ENCODE results near the gene PIGN.

PIGN gene

GRCh38 chr18:62196079-62196478, 9.2 kb upstream of the PIGN start:
- DNase-seq (ENCODE audit: low spot score) (no peak), ATAC-seq (ENCODE audit: low read depth) (no peak)
- no peak overlapping the region for H3K4me3 ChIP-seq (ENCODE audit: severe bottlenecking)
- no peaks in the 10 kb centered on the region for H3K27me3 ChIP-seq (ENCODE audit: insufficient read depth, poor library complexity, severe bottlenecking)
- H3K27ac ChIP-seq (ENCODE audit: poor library complexity, severe bottlenecking): no peak overlapping the region
- H3K36me3 ChIP-seq (ENCODE audit: low read depth): 0 out of 2 replicates have a peak, but pooled peaks cover 8% of the 10 kb centered on the region
- H3K4me1 ChIP-seq (ENCODE audit: insufficient read depth, poor library complexity, severe bottlenecking): peaks cover 8% of the 10 kb centered on the region
- TF ChIP-seq CTCF (IDR thresholded peaks at IDR 0.05; ENCODE audit: poor library complexity, severe bottlenecking): no peak
- no peaks in the 10 kb centered on the region for H3K9me3 ChIP-seq (ENCODE audit: severe bottlenecking)

DNA sequence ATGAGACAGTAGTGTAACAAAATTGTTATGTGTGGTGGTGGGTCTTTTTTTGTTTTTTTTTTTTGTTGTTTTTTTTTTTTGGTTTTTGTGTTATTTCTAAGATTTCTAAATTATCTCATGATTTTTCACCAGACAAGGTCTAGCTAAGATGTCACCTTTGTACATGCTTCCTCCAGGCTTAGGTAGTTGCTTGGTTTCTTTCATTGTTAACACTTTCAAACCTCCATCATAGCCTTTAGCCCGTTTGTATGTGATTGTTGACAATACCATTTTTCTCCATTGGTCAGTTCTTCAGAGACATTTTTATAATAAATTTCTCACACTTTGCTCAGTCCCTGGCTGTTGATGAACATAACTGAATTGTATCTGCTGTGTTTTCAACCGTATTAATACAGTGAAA, 2.4 kb upstream of the PIGN start:
- TF ChIP-seq CTCF (IDR thresholded peaks at IDR 0.05; ENCODE audit: poor library complexity, severe bottlenecking): no peak
- H3K27me3 ChIP-seq (ENCODE audit: insufficient read depth, poor library complexity, severe bottlenecking): no peaks in the 10 kb centered on the region
- ATAC-seq (ENCODE audit: low read depth) (no peak), DNase-seq (ENCODE audit: low spot score) (no peak)
- H3K27ac ChIP-seq (ENCODE audit: poor library complexity, severe bottlenecking): no peak overlapping the region
- H3K4me1 ChIP-seq (ENCODE audit: insufficient read depth, poor library complexity, severe bottlenecking): peaks cover 12% of the 10 kb centered on the region
- H3K36me3 ChIP-seq (ENCODE audit: low read depth): peaks cover 12% of the 10 kb centered on the region; the same call in 1 of the 2 replicates
- no peaks in the 10 kb centered on the region for H3K9me3 ChIP-seq (ENCODE audit: severe bottlenecking)
- peak overlapping the region; percentile 85 for H3K4me3 ChIP-seq (ENCODE audit: severe bottlenecking)

DNA sequence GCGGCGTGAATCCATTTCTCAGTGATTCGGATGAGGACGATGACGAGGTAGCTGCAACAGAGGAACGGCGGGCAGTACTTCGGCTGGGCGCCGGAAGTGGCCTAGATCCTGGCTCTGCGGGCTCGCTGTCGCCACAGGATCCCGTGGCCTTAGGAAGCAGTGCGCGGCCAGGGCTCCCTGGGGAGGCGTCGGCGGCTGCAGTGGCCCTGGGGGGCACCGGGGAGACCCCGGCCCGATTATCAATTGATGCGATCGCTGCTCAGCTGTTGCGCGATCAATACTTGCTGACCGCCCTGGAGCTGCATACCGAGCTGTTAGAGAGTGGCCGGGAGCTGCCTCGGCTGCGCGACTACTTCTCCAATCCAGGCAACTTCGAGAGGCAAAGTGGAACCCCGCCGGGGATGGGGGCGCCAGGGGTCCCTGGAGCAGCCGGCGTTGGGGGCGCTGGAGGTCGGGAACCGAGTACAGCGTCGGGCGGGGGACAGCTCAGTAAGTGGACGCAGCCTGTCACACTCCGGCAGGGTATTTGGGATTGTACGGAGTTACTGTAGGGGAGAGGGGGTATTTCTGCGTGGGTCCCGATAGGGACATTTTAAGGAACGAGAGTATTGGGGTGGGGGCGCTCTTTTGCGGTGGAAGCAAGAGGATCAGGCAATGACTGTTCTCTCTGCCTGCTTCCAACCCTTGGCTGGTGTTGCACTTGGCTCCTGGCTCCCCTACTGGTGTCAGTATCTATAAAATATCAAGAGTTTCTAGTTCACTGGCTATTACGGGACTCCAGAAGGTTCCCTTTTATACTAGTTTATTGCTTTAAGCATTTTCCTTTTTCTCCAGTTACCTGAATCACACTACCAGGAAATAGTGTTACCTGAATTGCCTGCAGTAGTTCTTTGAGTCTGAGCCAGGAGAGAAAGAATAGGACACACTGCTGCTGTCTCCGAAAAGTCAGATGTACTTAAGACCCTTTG, 971 bp upstream of the PIGN start:
- peak; percentile 19; the same call in 2 of the 3 replicates for ATAC-seq (ENCODE audit: low read depth)
- Histone ChIP-seq H3K9me3 (ENCODE audit: severe bottlenecking) (no peaks in the 10 kb centered on the region), H3K4me1 (ENCODE audit: insufficient read depth, poor library complexity, severe bottlenecking) (peaks cover 12% of the 10 kb centered on the region), H3K27me3 (ENCODE audit: insufficient read depth, poor library complexity, severe bottlenecking) (no peaks in the 10 kb centered on the region), H3K27ac (ENCODE audit: poor library complexity, severe bottlenecking) (peak overlapping the region; percentile 60), H3K36me3 (ENCODE audit: low read depth) (peaks cover 12% of the 10 kb centered on the region; the same call in 1 of the 2 replicates), H3K4me3 (ENCODE audit: severe bottlenecking) (peak overlapping the region; percentile 85)
- peak; percentile 34 for TF ChIP-seq CTCF (IDR thresholded peaks at IDR 0.05; ENCODE audit: poor library complexity, severe bottlenecking)
- peak; percentile 38 for DNase-seq (ENCODE audit: low spot score)

GRCh38 chr18:62186499-62186773, 420 bp downstream of the PIGN start:
- ATAC-seq (ENCODE audit: low read depth): peak; percentile 7
- Histone ChIP-seq H3K27ac (ENCODE audit: poor library complexity, severe bottlenecking) (peak overlapping the region; percentile 60), H3K27me3 (ENCODE audit: insufficient read depth, poor library complexity, severe bottlenecking) (no peaks in the 10 kb centered on the region), H3K4me1 (ENCODE audit: insufficient read depth, poor library complexity, severe bottlenecking) (peaks cover 12% of the 10 kb centered on the region), H3K4me3 (ENCODE audit: severe bottlenecking) (peak overlapping the region; percentile 85), H3K36me3 (ENCODE audit: low read depth) (peaks cover 4% of the 10 kb centered on the region; the same call in 1 of the 2 replicates), H3K9me3 (ENCODE audit: severe bottlenecking) (no peaks in the 10 kb centered on the region)
- DNase-seq (ENCODE audit: low spot score): peak; percentile 38
- TF ChIP-seq CTCF (IDR thresholded peaks at IDR 0.05; ENCODE audit: poor library complexity, severe bottlenecking): no peak
